SJCRH30 (cell line): ENCODE data around the gene DHRSX. TPM values are rescaled to one million over a fixed set of nuclear protein-coding genes. Genes with fewer than 3 reads are reported as not detected.

ENCODE experiments used
- DNase-seq, 2 experiments: peaks; one replicate each; pipeline ENCODE4 v3.0.0-alpha.2; 2015 to 2020
- H3K27ac ChIP-seq: fragments of 250-450 bp; sonication (Bioruptor Pico); 2 replicates; pipeline ENCODE4 v1.5.1; 2020; ENCODE audit warnings: mild to moderate bottlenecking, moderate library complexity
- H3K27me3 ChIP-seq: fragments of 250-450 bp; sonication (Bioruptor Pico); 2 replicates; pipeline ENCODE4 v1.5.1; 2020; ENCODE audit warnings: mild to moderate bottlenecking, moderate library complexity
- H3K36me3 ChIP-seq: fragments of 250-450 bp; sonication (Bioruptor Pico); 2 replicates; pipeline ENCODE4 v1.5.1; 2020; ENCODE audit warnings: mild to moderate bottlenecking, moderate library complexity
- H3K4me1 ChIP-seq: fragments of 250-450 bp; sonication (Bioruptor Pico); 2 replicates; pipeline ENCODE4 v1.5.1; 2020; ENCODE audit warnings: mild to moderate bottlenecking, moderate library complexity
- H3K4me3 ChIP-seq: fragments of 250-450 bp; sonication (Bioruptor Pico); 2 replicates; pipeline ENCODE4 v1.5.1; 2020; ENCODE audit warnings: mild to moderate bottlenecking, moderate library complexity
- H3K9me3 ChIP-seq: fragments of 250-450 bp; sonication (Bioruptor Pico); replicated peaks from 2 replicates; pipeline ENCODE4 v1.5.1; 2020; ENCODE audit warnings: mild to moderate bottlenecking, moderate library complexity
- total RNA-seq: library from RNA; depleted of rRNA; stranded (reverse); fragments of >200 nt; shearing (Covaris generic); gene quantifications from 2 replicates; pipeline ENCODE4 v1.2.3, GENCODE V29; 2014; rRNA removed

The DHRSX gene
- total RNA-seq = 12.0 and 13.0 TPM in 2 replicates

- Histone ChIP-seq H3K9me3 (no peaks in the 10 kb centered on the region), H3K36me3 (peaks cover 6% of the 10 kb centered on the region), H3K4me1 (peaks cover 6% of the 10 kb centered on the region; the same call in 1 of the 2 replicates), H3K27me3 (no peaks in the 10 kb centered on the region), H3K4me3 (peak within 1 kb of the TSS; percentile 91), H3K27ac (peak within 1 kb of the TSS; percentile 68)
- DNase-seq = peak; percentile 48 to 56
Observed at GRCh38 chrX:2500803-2501558, at the start of gene DHRSX, which contains the start of gene ZBED1. TSS of gene DHRSX (minus strand) at chrX:2500976. CDS start at chrX:2500925, 51 bp downstream. TSS of gene ZBED1 (minus strand) at chrX:2500976. CDS start at chrX:2490719, 10,257 bp downstream.

- H3K27ac ChIP-seq = no peak overlapping the region
- DNase-seq = no peak
- no peaks in the 10 kb centered on the region for H3K36me3 ChIP-seq
- H3K9me3 ChIP-seq = no peaks in the 10 kb centered on the region
- H3K4me1 ChIP-seq = peaks cover 13% of the 10 kb centered on the region
- no peaks in the 10 kb centered on the region for H3K27me3 ChIP-seq
- H3K4me3 ChIP-seq = no peak overlapping the region
Observed at GRCh38 chrX:2549876-2550275, 49.1 kb upstream of the DHRSX start.

- no peaks in the 10 kb centered on the region for H3K36me3 ChIP-seq
- H3K27ac ChIP-seq = no peak overlapping the region
- no peak for DNase-seq
- peaks cover 13% of the 10 kb centered on the region for H3K4me1 ChIP-seq
- H3K27me3 ChIP-seq = no peaks in the 10 kb centered on the region
- H3K9me3 ChIP-seq = no peaks in the 10 kb centered on the region
- H3K4me3 ChIP-seq = no peak overlapping the region
Observed at GRCh38 chrX:2548711-2549423, 48.1 kb upstream of the DHRSX start.

- Histone ChIP-seq H3K27me3 (no peaks in the 10 kb centered on the region), H3K4me1 (peaks cover 9% of the 10 kb centered on the region), H3K9me3 (no peaks in the 10 kb centered on the region), H3K27ac (no peak overlapping the region), H3K4me3 (no peak overlapping the region), H3K36me3 (no peaks in the 10 kb centered on the region)
- DNase-seq = no peak
Observed at GRCh38 chrX:2547736-2548135, 47.0 kb upstream of the DHRSX start.

GRCh38 chrX:2546496-2546895, 45.7 kb upstream of the DHRSX start:
- DNase-seq = no peak
- no peaks in the 10 kb centered on the region for H3K4me1 ChIP-seq
- no peak overlapping the region for H3K4me3 ChIP-seq
- no peaks in the 10 kb centered on the region for H3K36me3 ChIP-seq
- H3K9me3 ChIP-seq = no peaks in the 10 kb centered on the region
- no peak overlapping the region for H3K27ac ChIP-seq
- H3K27me3 ChIP-seq = no peaks in the 10 kb centered on the region

- no peak for DNase-seq
- no peak overlapping the region for H3K4me3 ChIP-seq
- H3K9me3 ChIP-seq = no peaks in the 10 kb centered on the region
Observed at GRCh38 chrX:2545144-2545543, 44.4 kb upstream of the DHRSX start.

GRCh38 chrX:2542826-2543521, 42.2 kb upstream of the DHRSX start:
- no peaks in the 10 kb centered on the region for H3K9me3 ChIP-seq
- H3K36me3 ChIP-seq = no peaks in the 10 kb centered on the region
- no peak overlapping the region for H3K27ac ChIP-seq
- H3K4me1 ChIP-seq = 0 out of 2 replicates have a peak, but pooled peaks cover 4% of the 10 kb centered on the region
- no peak overlapping the region for H3K4me3 ChIP-seq
- H3K27me3 ChIP-seq = no peaks in the 10 kb centered on the region
- DNase-seq = no peak

More at GRCh38 chrX:2545144-2545543, 44.4 kb upstream of the DHRSX start:
- Histone ChIP-seq H3K36me3 (no peaks in the 10 kb centered on the region), H3K4me1 (no peaks in the 10 kb centered on the region), H3K27me3 (no peaks in the 10 kb centered on the region), H3K27ac (no peak overlapping the region)

GRCh38 chrX:2541603-2542002, 40.8 kb upstream of the DHRSX start:
- Histone ChIP-seq H3K27ac (no peak overlapping the region), H3K4me1 (0 out of 2 replicates have a peak, but pooled peaks cover 4% of the 10 kb centered on the region), H3K36me3 (no peaks in the 10 kb centered on the region), H3K27me3 (no peaks in the 10 kb centered on the region), H3K4me3 (no peak overlapping the region), H3K9me3 (no peaks in the 10 kb centered on the region)
- no peak for DNase-seq

- Histone ChIP-seq H3K36me3 (no peaks in the 10 kb centered on the region), H3K4me3 (no peak overlapping the region), H3K27ac (no peak overlapping the region), H3K4me1 (0 out of 2 replicates have a peak, but pooled peaks cover 4% of the 10 kb centered on the region), H3K27me3 (no peaks in the 10 kb centered on the region), H3K9me3 (no peaks in the 10 kb centered on the region)
- no peak for DNase-seq
Observed at GRCh38 chrX:2540426-2540947, 39.7 kb upstream of the DHRSX start.

- H3K4me1 ChIP-seq = 0 out of 2 replicates have a peak, but pooled peaks cover 4% of the 10 kb centered on the region
Observed at GRCh38 chrX:2539586-2539985, 38.8 kb upstream of the DHRSX start.

GRCh38 chrX:2538031-2538757, 37.4 kb upstream of the DHRSX start:
- Histone ChIP-seq H3K27me3 (no peaks in the 10 kb centered on the region), H3K27ac (no peak overlapping the region), H3K9me3 (no peaks in the 10 kb centered on the region), H3K36me3 (no peaks in the 10 kb centered on the region), H3K4me1 (0 out of 2 replicates have a peak, but pooled peaks cover 4% of the 10 kb centered on the region), H3K4me3 (no peak overlapping the region)
- DNase-seq = peak; percentile 14 to 56

More at GRCh38 chrX:2539586-2539985, 38.8 kb upstream of the DHRSX start:
- no peaks in the 10 kb centered on the region for H3K36me3 ChIP-seq
- DNase-seq = peak; percentile 4 to 53
- H3K4me3 ChIP-seq = no peak overlapping the region
- H3K27ac ChIP-seq = no peak overlapping the region
- no peaks in the 10 kb centered on the region for H3K27me3 ChIP-seq
- H3K9me3 ChIP-seq = no peaks in the 10 kb centered on the region

GRCh38 chrX:2536974-2537373, 36.2 kb upstream of the DHRSX start:
- Histone ChIP-seq H3K27ac (no peak overlapping the region), H3K4me3 (no peak overlapping the region), H3K4me1 (0 out of 2 replicates have a peak, but pooled peaks cover 4% of the 10 kb centered on the region), H3K27me3 (no peaks in the 10 kb centered on the region), H3K9me3 (no peaks in the 10 kb centered on the region), H3K36me3 (no peaks in the 10 kb centered on the region)
- no peak for DNase-seq

GRCh38 chrX:2536141-2536540, 35.4 kb upstream of the DHRSX start:
- Histone ChIP-seq H3K27ac (no peak overlapping the region), H3K27me3 (no peaks in the 10 kb centered on the region), H3K4me1 (0 out of 2 replicates have a peak, but pooled peaks cover 4% of the 10 kb centered on the region), H3K36me3 (no peaks in the 10 kb centered on the region), H3K4me3 (no peak overlapping the region), H3K9me3 (no peaks in the 10 kb centered on the region)
- no peak for DNase-seq
